ENCODE results near the gene SPINDOC. TPM values are rescaled to one million over a fixed set of nuclear protein-coding genes. Genes with fewer than 3 reads are reported as not detected.

SPINDOC gene
- total RNA-seq, 1 donor from 2014 or later = 13.0 TPM

DNA sequence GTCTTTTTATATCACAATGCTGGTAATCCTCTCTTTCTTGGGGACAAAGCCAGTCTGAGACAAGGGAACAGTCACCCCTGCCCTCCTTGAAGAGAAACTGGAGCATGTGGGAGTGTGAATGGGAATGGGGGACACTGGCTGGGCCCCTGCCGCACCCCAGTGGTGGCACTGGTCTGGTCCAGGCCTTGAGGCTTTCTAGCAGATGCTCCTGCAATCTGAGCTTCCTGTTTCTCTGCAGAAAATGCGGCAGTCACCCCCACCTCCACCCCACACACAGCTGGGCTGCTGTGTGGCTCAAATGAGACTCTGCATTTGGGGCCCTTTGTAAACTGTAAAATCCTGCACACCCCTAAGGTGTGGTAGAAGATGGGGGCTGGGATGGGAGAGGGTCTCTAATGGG lies 19.1 kb downstream of the SPINDOC start:
- DNase-seq (ENCODE audit: low spot score) = no peak

DNA sequence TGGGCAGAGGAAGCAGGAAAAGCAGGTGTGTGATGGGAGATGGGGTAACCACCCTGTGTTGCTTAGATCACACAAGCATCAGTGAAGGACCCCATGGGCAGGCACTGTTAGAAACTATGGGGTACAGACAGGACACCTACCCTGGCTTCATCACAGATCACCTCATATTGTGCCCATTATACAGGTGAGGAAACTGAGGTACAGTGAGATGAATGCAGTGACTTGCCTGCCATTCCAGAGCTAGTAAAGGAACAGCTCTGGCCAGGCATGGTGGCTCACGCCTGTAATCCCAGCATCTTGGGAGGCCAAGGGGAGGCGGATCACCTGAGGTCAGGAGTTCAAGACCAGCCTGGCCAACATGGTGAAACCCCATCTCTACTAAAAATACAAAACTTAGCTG lies 19.8 kb downstream of the SPINDOC start:
- DNase-seq (ENCODE audit: low spot score) = no peak

GRCh38 chr11:63834535-63835157 lies 21.4 kb downstream of the SPINDOC start:
- DNase-seq (ENCODE audit: low spot score) = no peak

GRCh38 chr11:63835158-63835545 lies 21.9 kb downstream of the SPINDOC start:
- DNase-seq (ENCODE audit: low spot score) = no peak

GRCh38 chr11:63837027-63837688 lies 23.9 kb downstream of the SPINDOC start:
- DNase-seq (ENCODE audit: low spot score) = peak; percentile 86

- no peak for DNase-seq (ENCODE audit: low spot score)
Measured at GRCh38 chr11:63837739-63838138, 24.5 kb downstream of the SPINDOC start.

- no peak for DNase-seq (ENCODE audit: low spot score)
Measured at GRCh38 chr11:63838150-63838677, 25.0 kb downstream of the SPINDOC start.

DNA sequence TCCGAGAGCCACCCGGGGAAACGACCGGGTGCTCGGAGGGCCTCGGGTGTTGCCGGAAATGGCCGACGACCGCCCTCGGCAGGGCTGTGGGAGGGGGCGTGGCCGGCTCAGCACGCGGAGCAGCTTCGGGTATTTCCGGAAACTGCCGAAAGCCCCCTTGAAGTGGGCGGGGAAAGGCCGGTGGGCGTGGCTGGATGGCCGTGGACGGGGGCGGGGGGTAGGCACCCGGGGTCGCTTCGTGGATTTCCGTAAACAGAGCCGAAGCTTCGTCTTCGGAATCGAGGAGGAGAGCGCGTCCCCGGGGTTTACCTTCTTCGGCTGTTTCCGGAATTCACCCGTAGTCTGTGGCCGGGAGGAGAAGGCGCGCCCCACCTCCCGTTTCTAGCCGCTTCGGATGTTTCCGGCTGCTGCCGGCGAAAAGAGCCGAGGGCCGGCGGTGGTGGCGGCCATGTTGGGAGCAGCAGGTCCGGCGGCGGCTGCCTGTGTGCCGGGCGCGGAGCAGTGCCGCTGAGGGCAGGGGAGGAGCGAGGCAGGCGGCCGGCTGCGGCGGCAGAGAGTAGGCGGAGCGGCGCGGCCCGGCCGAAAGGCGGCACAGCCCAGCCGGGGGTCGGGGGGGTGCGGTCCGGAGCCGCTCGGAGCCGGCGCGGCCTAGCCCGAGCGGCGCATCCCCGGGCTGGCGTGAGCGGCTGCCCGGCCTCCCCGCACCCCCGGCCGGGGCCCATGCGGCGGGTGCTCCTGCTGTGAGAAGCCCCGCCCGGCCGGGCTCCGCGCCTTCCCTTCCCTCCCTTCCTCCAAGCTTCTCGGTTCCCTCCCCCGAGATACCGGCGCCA lies 25.6 kb downstream of the SPINDOC start, which contains the start of gene MARK2:
TSS of gene MARK2 (plus strand) at position 433 of the 830 bp plus-strand sequence. CDS start at position 830, 397 bp downstream.
- peak; percentile 99 for DNase-seq (ENCODE audit: low spot score)

GRCh38 chr11:63839508-63840355 lies 26.5 kb downstream of the SPINDOC start:
- no peak for DNase-seq (ENCODE audit: low spot score)

DNA sequence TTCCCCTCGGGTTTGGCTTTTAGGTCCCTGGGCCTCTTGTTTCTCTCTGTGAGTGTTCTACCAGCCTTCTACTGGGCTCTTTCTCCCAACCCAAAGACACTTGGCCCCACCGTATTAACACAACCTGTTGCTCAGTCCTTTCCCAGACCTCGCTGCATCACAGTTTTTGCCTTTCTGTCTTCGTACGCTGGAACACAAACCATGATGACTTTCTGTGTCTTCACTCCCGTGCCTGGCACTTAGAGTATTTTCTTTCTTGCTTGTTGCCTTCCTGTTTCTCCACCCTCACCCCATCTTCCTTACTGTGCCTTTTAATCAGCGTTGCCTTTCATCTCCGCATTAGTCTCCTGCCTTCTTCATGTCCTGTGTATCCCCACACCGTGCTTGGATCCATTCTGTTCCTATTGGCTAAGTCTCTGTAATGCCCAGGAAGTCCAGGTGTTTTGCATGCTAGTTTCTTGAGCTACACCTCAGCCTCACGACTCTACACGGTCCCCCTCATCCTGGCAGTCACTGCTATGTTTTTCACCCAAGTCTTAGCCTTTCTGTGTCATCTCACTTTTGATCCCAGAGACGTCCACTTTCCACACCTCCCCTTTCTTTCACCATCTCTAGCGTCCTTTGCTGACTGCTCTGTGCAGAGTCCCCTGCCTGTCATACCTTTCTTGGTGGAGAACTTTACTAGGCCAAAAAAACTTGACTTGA lies 27.3 kb downstream of the SPINDOC start:
- no peak for DNase-seq (ENCODE audit: low spot score)

GRCh38 chr11:63841554-63841953 lies 28.3 kb downstream of the SPINDOC start:
- DNase-seq (ENCODE audit: low spot score) = no peak

DNA sequence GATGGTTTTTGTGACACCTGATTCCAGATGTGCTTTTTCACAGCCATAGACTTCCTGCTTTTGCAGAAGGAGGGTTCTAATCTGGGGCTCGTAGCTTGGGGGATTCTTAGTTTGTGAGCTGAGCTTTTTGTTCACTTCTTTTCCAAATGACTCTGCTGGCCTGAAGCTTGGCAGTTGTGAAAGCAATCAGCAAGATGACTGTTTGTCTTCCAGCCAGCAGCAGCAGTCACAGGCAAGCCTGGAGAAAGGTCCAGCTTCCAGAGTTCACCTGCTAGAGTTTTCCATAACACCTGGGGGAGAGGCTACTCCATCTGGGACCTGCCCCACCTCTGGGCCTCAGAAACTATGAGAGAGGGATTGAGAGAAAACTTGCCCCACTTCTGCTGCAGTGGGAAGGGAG lies 29.8 kb downstream of the SPINDOC start:
- no peak for DNase-seq (ENCODE audit: low spot score)

- no peak for DNase-seq (ENCODE audit: low spot score)
Measured at GRCh38 chr11:63844836-63845235, 31.6 kb downstream of the SPINDOC start.

DNA sequence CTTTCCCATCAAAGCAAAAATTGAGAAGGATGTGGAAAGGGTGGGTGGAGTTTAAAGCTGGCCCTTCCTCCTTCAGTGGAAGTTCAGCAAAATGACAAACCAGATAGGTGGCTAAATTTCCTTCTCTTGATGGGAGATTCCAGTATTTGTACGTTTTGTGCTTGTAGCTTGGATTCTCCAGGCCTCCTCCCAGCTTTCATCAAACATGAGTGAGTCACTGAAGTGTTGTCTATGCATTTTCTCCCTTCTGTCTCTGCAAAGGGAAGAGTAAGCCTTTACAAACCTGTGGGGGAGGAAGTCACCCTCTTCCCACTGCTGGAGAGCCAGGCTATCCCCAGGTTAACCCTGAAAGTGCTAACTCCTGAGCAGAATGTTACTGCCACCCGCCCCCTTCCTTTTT lies 32.0 kb downstream of the SPINDOC start:
- no peak for DNase-seq (ENCODE audit: low spot score)

DNA sequence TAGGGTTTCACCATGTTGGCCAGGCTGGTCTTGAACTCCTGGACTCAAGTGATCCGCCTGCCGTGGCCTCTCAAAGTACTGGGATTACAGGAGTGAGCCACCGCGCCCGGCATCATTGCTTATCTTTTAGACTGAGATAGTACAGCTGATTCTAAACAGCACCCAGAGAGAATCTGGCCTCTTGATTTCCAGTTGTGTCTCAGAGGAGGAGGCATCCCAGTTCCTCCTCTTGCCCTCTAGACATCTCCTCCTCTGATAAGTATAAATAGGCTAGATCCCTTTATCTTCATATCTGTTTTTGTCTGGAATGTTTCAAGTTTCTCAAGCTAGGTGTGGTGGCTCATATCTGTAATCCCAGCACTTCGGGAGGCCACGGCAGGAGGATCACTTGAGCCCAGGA lies 32.7 kb downstream of the SPINDOC start:
- DNase-seq (ENCODE audit: low spot score) = no peak

DNA sequence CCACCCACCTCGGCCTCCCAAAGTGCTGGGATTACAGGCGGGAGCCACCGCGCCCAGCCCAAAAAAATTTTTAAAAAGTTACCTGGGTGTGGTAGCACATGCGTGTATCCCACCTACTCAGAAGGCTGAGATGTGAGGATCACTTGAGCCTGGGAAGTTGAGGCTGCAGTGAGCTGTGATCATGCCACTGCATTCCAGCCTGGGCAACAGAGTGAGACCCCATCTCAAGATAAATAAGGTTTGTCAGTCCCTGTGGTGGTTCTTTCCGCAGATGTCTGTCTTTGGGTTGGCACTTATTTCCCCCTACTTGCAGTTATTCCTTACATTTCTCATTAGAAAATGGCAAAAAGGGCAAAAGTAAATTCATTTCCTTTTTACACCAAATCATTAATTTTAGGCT lies 33.6 kb downstream of the SPINDOC start:
- no peak for DNase-seq (ENCODE audit: low spot score)

GRCh38 chr11:63847363-63847762 lies 34.1 kb downstream of the SPINDOC start:
- peak; percentile 64 for DNase-seq (ENCODE audit: low spot score)

GRCh38 chr11:63849691-63850090 lies 36.4 kb downstream of the SPINDOC start:
- no peak for DNase-seq (ENCODE audit: low spot score)

DNA sequence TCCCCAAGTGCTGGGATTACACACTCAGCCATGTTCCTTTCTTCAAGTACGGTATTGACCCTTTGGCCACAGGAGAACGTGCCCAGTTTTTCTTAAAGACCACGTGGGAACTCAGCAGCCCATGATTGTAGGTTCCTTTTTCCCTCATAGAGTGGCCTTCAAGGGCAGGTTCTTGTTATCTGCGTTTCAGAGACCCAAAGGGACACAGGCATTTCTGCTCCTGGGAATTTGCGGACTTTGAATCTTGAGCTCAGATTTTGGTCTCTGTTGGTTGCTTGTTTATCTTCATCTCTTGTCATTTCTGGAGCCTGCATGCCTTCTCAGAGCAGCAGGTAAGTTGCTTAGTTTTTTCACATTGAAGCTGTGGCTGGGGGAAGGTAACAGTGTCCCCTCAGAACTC lies 37.7 kb downstream of the SPINDOC start:
- DNase-seq (ENCODE audit: low spot score) = no peak

DNA sequence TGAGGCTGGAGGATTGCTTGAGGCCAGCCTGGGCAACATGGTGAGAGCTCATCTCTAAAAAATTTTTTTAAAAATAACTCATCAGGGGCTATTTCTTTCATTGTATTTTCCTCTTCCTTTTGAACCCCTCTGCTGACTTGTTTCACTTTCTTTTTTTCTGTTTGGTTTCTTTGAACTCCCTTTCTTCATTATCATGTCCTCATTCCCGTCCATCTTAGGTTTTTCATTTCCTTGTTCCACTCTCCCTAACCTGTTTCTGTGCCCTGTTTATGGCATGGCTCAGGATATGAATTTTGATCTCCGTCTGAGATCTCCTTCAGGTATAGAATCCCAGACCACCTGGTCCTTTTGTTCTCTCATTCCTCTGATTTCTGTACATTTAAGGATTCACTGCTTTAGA lies 38.1 kb downstream of the SPINDOC start:
- no peak for DNase-seq (ENCODE audit: low spot score)

GRCh38 chr11:63853476-63853875 lies 40.2 kb downstream of the SPINDOC start:
- DNase-seq (ENCODE audit: low spot score) = no peak
